Hindlimb muscle (tissue), 1 donor: ENCODE data around the gene FANCF. TPM values are rescaled to one million over a fixed set of nuclear protein-coding genes. Genes with fewer than 3 reads are reported as not detected.

ENCODE experiments used
- DNase-seq: peaks from one replicate; pipeline ENCODE4 v3.0.0-alpha.2; 2013
- polyA plus RNA-seq: library from polyadenylated mRNA; unstranded; fragments of 120-200 nt; gene quantifications from one replicate; pipeline ENCODE4 v1.2.1, GENCODE V29; 2013; ENCODE audit not compliant: insufficient read length

The FANCF gene
- polyA plus RNA-seq, 1 donor: 4.5 TPM

- DNase-seq: peak; percentile 70
These were observed 728 bp downstream of the FANCF start for GRCh38 chr11:22624742-22625447.

GRCh38 chr11:22617868-22618267, 7.8 kb downstream of the FANCF start:
- DNase-seq: no peak

- no peak for DNase-seq
These were observed 21.7 kb downstream of the FANCF start for GRCh38 chr11:22603933-22604332.

GRCh38 chr11:22602504-22602903, 23.1 kb downstream of the FANCF start:
- no peak for DNase-seq

- DNase-seq: no peak
These were observed 26.2 kb downstream of the FANCF start for GRCh38 chr11:22599458-22599857.

GRCh38 chr11:22597062-22597461, 28.6 kb downstream of the FANCF start:
- DNase-seq: no peak

- DNase-seq: peak; percentile 17
These were observed 40.6 kb downstream of the FANCF start for GRCh38 chr11:22584976-22585375.

GRCh38 chr11:22583963-22584492, 41.6 kb downstream of the FANCF start:
- DNase-seq: no peak

GRCh38 chr11:22582151-22582410, 43.5 kb downstream of the FANCF start:
- no peak for DNase-seq

GRCh38 chr11:22581354-22582150, 44.1 kb downstream of the FANCF start:
- no peak for DNase-seq

GRCh38 chr11:22577854-22578253, 47.8 kb downstream of the FANCF start:
- no peak for DNase-seq

Other genes starting within 250 kb of the FANCF start
- 6.0 TPM for gene GAS2, start 40.8 kb upstream of the FANCF start, polyA plus RNA-seq
- 7.0 TPM for gene SVIP, start 204.0 kb upstream of the FANCF start, polyA plus RNA-seq
- not detected for gene CCDC179, start 234.7 kb upstream of the FANCF start, polyA plus RNA-seq